Adrenal gland (tissue), 5 donors: Measurements from ENCODE around the gene PKDCC.

Experiments used
- POLR2A ChIP-seq, 2 donors: fragments of 450-650 bp; IDR thresholded peaks; one replicate each; pipeline ENCODE4 v1.6.1; 2017; ENCODE audit warnings: antibody characterized with exemption in 2 of 2, mild to moderate bottlenecking in 2 of 2, moderate library complexity in 1 of 2
- TF ChIP-seq, protein P1 (sequence below), 6 experiments: fragments of 450-650 bp in 4 of 6; fragments of 200-600 bp in 2 of 6; sonication (generic) in 1 of 6; IDR thresholded peaks; 1 replicate in 5 of 6; 2 replicates in 1 of 6; pipeline versions ENCODE4 v1.5.1 to v1.8.0; 2016 to 2021; ENCODE audit warnings: antibody characterized with exemption in 6 of 6, mild to moderate bottlenecking in 2 of 6, moderate library complexity in 1 of 6
- donor health status: DM: no; HTN: no; CAD: no.

DNA sequence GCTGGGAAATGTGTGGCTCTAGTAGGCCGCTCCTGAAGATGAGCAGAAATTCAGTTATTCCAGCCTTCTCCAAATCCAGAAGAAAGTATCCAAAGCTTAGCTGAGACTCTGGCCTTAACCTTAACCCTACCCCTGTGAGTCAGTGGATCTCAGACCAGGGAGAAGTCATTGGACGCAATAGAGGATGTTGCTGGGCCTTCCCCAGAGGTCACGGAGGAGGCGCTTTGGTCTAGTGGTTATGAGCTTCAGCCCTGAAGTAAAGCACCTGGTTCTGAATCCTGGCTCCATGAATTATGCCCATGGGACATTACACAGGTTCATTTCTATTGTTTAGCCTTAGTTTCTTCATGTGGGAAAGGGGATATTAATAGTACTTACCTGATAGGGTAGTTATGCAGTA, 24.0 kb downstream of the PKDCC start:
- TF ChIP-seq, protein P1, sequence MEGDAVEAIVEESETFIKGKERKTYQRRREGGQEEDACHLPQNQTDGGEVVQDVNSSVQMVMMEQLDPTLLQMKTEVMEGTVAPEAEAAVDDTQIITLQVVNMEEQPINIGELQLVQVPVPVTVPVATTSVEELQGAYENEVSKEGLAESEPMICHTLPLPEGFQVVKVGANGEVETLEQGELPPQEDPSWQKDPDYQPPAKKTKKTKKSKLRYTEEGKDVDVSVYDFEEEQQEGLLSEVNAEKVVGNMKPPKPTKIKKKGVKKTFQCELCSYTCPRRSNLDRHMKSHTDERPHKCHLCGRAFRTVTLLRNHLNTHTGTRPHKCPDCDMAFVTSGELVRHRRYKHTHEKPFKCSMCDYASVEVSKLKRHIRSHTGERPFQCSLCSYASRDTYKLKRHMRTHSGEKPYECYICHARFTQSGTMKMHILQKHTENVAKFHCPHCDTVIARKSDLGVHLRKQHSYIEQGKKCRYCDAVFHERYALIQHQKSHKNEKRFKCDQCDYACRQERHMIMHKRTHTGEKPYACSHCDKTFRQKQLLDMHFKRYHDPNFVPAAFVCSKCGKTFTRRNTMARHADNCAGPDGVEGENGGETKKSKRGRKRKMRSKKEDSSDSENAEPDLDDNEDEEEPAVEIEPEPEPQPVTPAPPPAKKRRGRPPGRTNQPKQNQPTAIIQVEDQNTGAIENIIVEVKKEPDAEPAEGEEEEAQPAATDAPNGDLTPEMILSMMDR (IDR thresholded peaks at IDR 0.05): no peak
- no peak for TF ChIP-seq POLR2A (IDR thresholded peaks at IDR 0.05)
